GM12878 (cell line): ENCODE results near the gene EML5. TPM values are rescaled to one million over a fixed set of nuclear protein-coding genes. Genes with fewer than 3 reads are reported as not detected.

Experiments used
- ATAC-seq: fragments of 200-7000 bp; cut with Tn5 transposase; 3 replicates; pipeline ENCODE4 v1.9.1; 2020; ENCODE audit warnings: mild to moderate bottlenecking, moderate library complexity
- BruUV-seq: library from RNA; stranded (reverse); fragments of 400-500 nt; replicated peaks from 2 replicates; lab custom pipeline; 2021; lab: Mats Ljungman, UMichigan
- CTCF ChIA-PET: fragments of 300-600 bp; sonication (Branson Sonifier 250); formaldehyde crosslinking; extraction: SDS; loops from one replicate; lab custom pipeline; 2021; ENCODE audit warnings: inconsistent platforms; lab: Yijun Ruan, JAX
- POLR2A ChIA-PET: fragments of 350-600 bp; formaldehyde crosslinking; extraction: SDS; loops from one replicate; lab custom pipeline; 2021; ENCODE audit warnings: inconsistent platforms; lab: Charles Lee
- RAD21 ChIA-PET: fragments of 300-600 bp; sonication (Branson Sonifier 250); formaldehyde crosslinking; loops from one replicate; lab custom pipeline; 2023; ENCODE audit warnings: antibody characterized with exemption; ENCODE audit not compliant: unreplicated experiment; lab: Charles Lee
- SMC1A ChIA-PET: fragments of 300-600 bp; sonication (Branson Sonifier 250); formaldehyde crosslinking; loops from one replicate; lab custom pipeline; 2023; ENCODE audit not compliant: unreplicated experiment, uncharacterized antibody; lab: Charles Lee
- DNase-seq: peaks from one replicate; pipeline ENCODE4 v3.0.0-alpha.2; 2011; ENCODE audit warnings: low read depth, low spot score
- FAIRE-seq: peaks from 3 replicates; lab custom pipeline; 2011; peaks lifted over from hg19 to GRCh38; lab: Jason Lieb, UNC
- H2AFZ ChIP-seq: 2 replicates; pipeline ENCODE4 v1.6.0; 2011; ENCODE audit warnings: low read depth, low read length, control low read depth; ENCODE audit not compliant: control insufficient read depth
- H3K27ac ChIP-seq: 2 replicates; pipeline ENCODE4 v1.5.1; 2011; ENCODE audit warnings: control low read depth; ENCODE audit not compliant: control insufficient read depth, insufficient read depth
- H3K27me3 ChIP-seq, 2 experiments: replicated peaks in 1 of 2; 2 replicates each; pipeline versions ENCODE4 v1.6.0 to v1.6.1; 2011; ENCODE audit warnings: low read length in 1 of 2; ENCODE audit not compliant: control insufficient read depth in 2 of 2, insufficient read depth in 2 of 2
- H3K36me3 ChIP-seq, 2 experiments: 2 replicates each; pipeline ENCODE4 v1.5.1; 2011; ENCODE audit warnings: low read length in 1 of 2; ENCODE audit not compliant: control insufficient read depth in 2 of 2, insufficient read depth in 2 of 2
- H3K4me1 ChIP-seq: 2 replicates; pipeline ENCODE4 v1.6.1; 2011; ENCODE audit warnings: mild to moderate bottlenecking, low read length, moderate library complexity, mixed read lengths; ENCODE audit not compliant: control insufficient read depth, insufficient read depth
- H3K4me2 ChIP-seq: 2 replicates; pipeline ENCODE4 v1.6.0; 2011; ENCODE audit warnings: control low read depth; ENCODE audit not compliant: control insufficient read depth, insufficient read depth
- H3K4me3 ChIP-seq: fragments of 200-600 bp; sonication (generic); 2 replicates; pipeline ENCODE4 v1.5.1; 2016
- H3K79me2 ChIP-seq: 2 replicates; pipeline ENCODE4 v1.6.0; 2011; ENCODE audit warnings: low read length; ENCODE audit not compliant: control insufficient read depth, insufficient read depth
- H3K9ac ChIP-seq: 2 replicates; pipeline ENCODE4 v1.8.0; 2011; ENCODE audit warnings: low read length, control low read depth, mixed read lengths; ENCODE audit not compliant: control insufficient read depth, insufficient read depth
- H3K9me3 ChIP-seq: replicated peaks from 3 replicates; pipeline ENCODE4 v1.5.1; 2011; ENCODE audit warnings: mild to moderate bottlenecking, low read length; ENCODE audit not compliant: control insufficient read depth, insufficient read depth
- H4K20me1 ChIP-seq: 2 replicates; pipeline ENCODE4 v1.6.0; 2011; ENCODE audit not compliant: control insufficient read depth, insufficient read depth
- ASH2L ChIP-seq: fragments of 300-600, 200-600 bp; sonication (generic); IDR thresholded peaks from 2 replicates; pipeline ENCODE4 v1.6.1; 2017; ENCODE audit warnings: low read depth, mild to moderate bottlenecking, borderline replicate concordance
- CBFB ChIP-seq: IDR thresholded peaks from 2 replicates; pipeline ENCODE4 v1.6.1; 2016; ENCODE audit warnings: antibody characterized with exemption, low read depth
- POLR2A ChIP-seq: IDR thresholded peaks from 2 replicates; pipeline ENCODE4 v1.6.1; 2011; ENCODE audit warnings: low read depth, mild to moderate bottlenecking, low read length
- POLR2AphosphoS5 ChIP-seq: IDR thresholded peaks from 2 replicates; pipeline ENCODE4 v1.6.1; 2011; ENCODE audit warnings: mild to moderate bottlenecking, low read length, inconsistent platforms
- PRDM15 ChIP-seq: fragments of 450-650 bp; formaldehyde crosslinking; IDR thresholded peaks from 2 replicates; pipeline ENCODE4 v1.4.0; 2020; ENCODE audit warnings: mild to moderate bottlenecking, moderate library complexity
- USF2 ChIP-seq: IDR thresholded peaks from 2 replicates; pipeline ENCODE4 v1.6.1; 2011; ENCODE audit warnings: low read depth, low read length, improper control_type of control experiment, borderline replicate concordance
- in situ Hi-C: fragments of 300-500 bp; cut with MboI; formaldehyde crosslinking; loops from 9 replicates; pipeline ENCODE4 v1.14.3; 2018; ENCODE audit warnings: mixed read lengths
- intact Hi-C: fragments of 100-400 bp; cut with micrococcal nuclease; formaldehyde crosslinking; loops from one replicate; pipeline ENCODE4 v1.14.2; 2022; ENCODE audit not compliant: unreplicated experiment
- polyA plus RNA-seq, 11 experiments: library from polyadenylated mRNA; depleted of rRNA in 4 of 11; unstranded in 6 of 11; stranded (reverse) in 5 of 11; fragments of >200 nt; fragmentation: Nextera tagmentation in 4 of 11; fragmentation: Illumina TruSeq in 1 of 11; extraction: Ambion mirVana in 4 of 11; extraction: Trizol in 1 of 11; gene quantifications; 1 replicate in 1 of 11; 2 replicates in 10 of 11; pipeline versions ENCODE4 v1.2.1 to v1.2.3, GENCODE V29; 2011 to 2016; ENCODE audit warnings: inconsistent platforms in 2 of 11, missing spikeins in 2 of 11, low read depth in 1 of 11
- total RNA-seq, 4 experiments: library from RNA; depleted of rRNA in 3 of 4; stranded (reverse); fragments of >200 nt in 3 of 4; fragmentation: Illumina TruSeq in 1 of 4; extraction: Trizol in 1 of 4; gene quantifications; 2 replicates each; pipeline versions ENCODE4 v1.2.1 to v1.2.3, GENCODE V29; 2013 to 2021

The EML5 gene
- total and polyA plus RNA-seq, 10 of the 15 experiments (the other 5 are each of a cell fraction or from before 2014, with no cell fraction given) = 0.08 to 0.35 (median 0.22) TPM; not detected in 1

DNA sequence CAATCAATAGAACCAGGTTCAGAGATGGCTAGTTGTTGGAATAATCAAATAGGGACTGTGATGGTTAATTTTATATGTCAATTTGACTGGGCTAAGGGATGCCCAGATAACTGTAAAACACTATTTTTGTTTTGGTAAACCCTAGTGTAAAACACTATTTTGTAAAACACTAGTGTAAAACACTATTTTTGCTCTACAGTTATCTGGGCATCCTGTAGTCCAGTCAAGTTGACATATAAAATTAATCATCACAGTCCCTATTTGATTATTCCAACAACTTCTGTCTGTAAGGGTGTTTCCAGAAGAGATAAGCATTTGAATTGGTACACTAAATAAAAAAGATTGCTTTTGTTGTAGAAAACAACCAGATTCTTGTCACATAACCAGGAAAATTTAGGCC, 15.6 kb upstream of the EML5 start:
- DNase-seq = no peak
- Histone ChIP-seq H3K4me3 (no peak overlapping the region), H3K9ac (no peak overlapping the region), H4K20me1 (no peaks in the 10 kb centered on the region), H3K36me3 (no peaks in the 10 kb centered on the region), H3K27ac (no peak overlapping the region), H3K9me3 (no peaks in the 10 kb centered on the region), H3K79me2 (no peaks in the 10 kb centered on the region), H3K27me3 (no peaks in the 10 kb centered on the region; a peak in 1 of 4 replicates), H2AFZ (no peak overlapping the region), H3K4me2 (no peak overlapping the region), H3K4me1 (no peaks in the 10 kb centered on the region)
- no peak for FAIRE-seq
- RAD21 ChIA-PET = no interaction called here
- no peak for TF ChIP-seq PRDM15
- TF ChIP-seq ASH2L = no peak
- TF ChIP-seq USF2 = no peak
- no peak for TF ChIP-seq POLR2AphosphoS5
- TF ChIP-seq CBFB = no peak
- TF ChIP-seq POLR2A = no peak
- SMC1A ChIA-PET = no interaction called here
- in situ Hi-C loops = no loop called here
- POLR2A ChIA-PET = no interaction called here
- ATAC-seq = no peak
- CTCF ChIA-PET = no interaction called here
- BruUV-seq = no TSS peak
- intact Hi-C loops = no loop called here
